Smooth muscle cell (in vitro differentiated cells): ENCODE data around the gene RASGEF1C. TPM values are rescaled to one million over a fixed set of nuclear protein-coding genes. Genes with fewer than 3 reads are reported as not detected.

ENCODE experiments used
- DNase-seq: peaks from one replicate; lab custom pipeline; 2025; ENCODE audit not compliant: unreplicated experiment; lab: John Stamatoyannopoulos, UW
- H2AFZ ChIP-seq: fragments of 200-600 bp; sonication (generic); 2 replicates; pipeline ENCODE4 v1.6.0; 2016; ENCODE audit warnings: antibody characterized with exemption, low read depth, mild to moderate bottlenecking
- H3F3A ChIP-seq: fragments of 200-600 bp; sonication (generic); 2 replicates; pipeline ENCODE4 v1.6.0; 2017; ENCODE audit warnings: antibody characterized with exemption, low read depth
- H3K27ac ChIP-seq: fragments of 200-600 bp; sonication (generic); 2 replicates; pipeline ENCODE4 v1.5.1; 2016; ENCODE audit warnings: low read depth, mild to moderate bottlenecking
- H3K27me3 ChIP-seq: fragments of 200-600 bp; sonication (generic); 2 replicates; pipeline ENCODE4 v1.6.1; 2016; ENCODE audit warnings: low read depth, mild to moderate bottlenecking
- H3K36me3 ChIP-seq: fragments of 200-600 bp; sonication (generic); 2 replicates; pipeline ENCODE4 v1.5.1; 2016; ENCODE audit warnings: low read depth
- H3K4me1 ChIP-seq: fragments of 200-600 bp; sonication (generic); 2 replicates; pipeline ENCODE4 v1.5.1; 2016; ENCODE audit warnings: low read depth
- H3K4me2 ChIP-seq: fragments of 200-600 bp; sonication (generic); 2 replicates; pipeline ENCODE4 v1.6.0; 2016; ENCODE audit warnings: mild to moderate bottlenecking
- H3K4me3 ChIP-seq: fragments of 200-600 bp; sonication (generic); 2 replicates; pipeline ENCODE4 v1.5.1; 2016; ENCODE audit warnings: mild to moderate bottlenecking
- H3K79me2 ChIP-seq: fragments of 200-600 bp; sonication (generic); 2 replicates; pipeline ENCODE4 v1.6.0; 2016; ENCODE audit warnings: low read depth, mild to moderate bottlenecking
- H3K9ac ChIP-seq: fragments of 200-600 bp; sonication (generic); 2 replicates; pipeline ENCODE4 v1.6.0; 2016; ENCODE audit warnings: low read depth
- H3K9me3 ChIP-seq: fragments of 200-600 bp; sonication (generic); replicated peaks from 2 replicates; pipeline ENCODE4 v1.5.1; 2016; ENCODE audit warnings: low read depth
- H4K20me1 ChIP-seq: fragments of 200-600 bp; sonication (generic); 2 replicates; pipeline ENCODE4 v1.6.0; 2016; ENCODE audit warnings: low read depth
- WGBS: methylation state at CpG from one replicate; pipeline ENCODE4 v1.1.7; 2016; ENCODE audit warnings: low lambda C conversion rate; 5-methylcytosine and 5-hydroxymethylcytosine counted together
- polyA plus RNA-seq: library from polyadenylated mRNA; unstranded; fragments of >200 nt; fragmentation: Nextera tagmentation; extraction: Ambion mirVana; gene quantifications from 2 replicates; pipeline ENCODE4 v1.2.1, GENCODE V29; 2016
- total RNA-seq: library from RNA; depleted of rRNA; stranded (reverse); fragments of >200 nt; gene quantifications from 2 replicates; pipeline ENCODE4 v1.2.3, GENCODE V29; 2014
- TF ChIP-seq, protein P1 (sequence below): fragments of 200-600 bp; sonication (generic); IDR thresholded peaks from 2 replicates; pipeline ENCODE4 v1.5.1; 2017; ENCODE audit warnings: borderline replicate concordance, mild to moderate bottlenecking, antibody characterized with exemption; ENCODE audit not compliant: insufficient read depth, poor library complexity, severe bottlenecking

Gene RASGEF1C
- total and polyA plus RNA-seq, 2 experiments from 2014 or later: 0.14 TPM; not detected in 1

GRCh38 chr5:180141068-180141660 is 67.8 kb downstream of the RASGEF1C start:
- no peaks in the 10 kb centered on the region for H3K36me3 ChIP-seq
- H3K9me3 ChIP-seq: no peaks in the 10 kb centered on the region
- WGBS: 87% methylated on average over 14 of the region's 14 CpGs
- no peaks in the 10 kb centered on the region for H4K20me1 ChIP-seq
- TF ChIP-seq, protein P1, sequence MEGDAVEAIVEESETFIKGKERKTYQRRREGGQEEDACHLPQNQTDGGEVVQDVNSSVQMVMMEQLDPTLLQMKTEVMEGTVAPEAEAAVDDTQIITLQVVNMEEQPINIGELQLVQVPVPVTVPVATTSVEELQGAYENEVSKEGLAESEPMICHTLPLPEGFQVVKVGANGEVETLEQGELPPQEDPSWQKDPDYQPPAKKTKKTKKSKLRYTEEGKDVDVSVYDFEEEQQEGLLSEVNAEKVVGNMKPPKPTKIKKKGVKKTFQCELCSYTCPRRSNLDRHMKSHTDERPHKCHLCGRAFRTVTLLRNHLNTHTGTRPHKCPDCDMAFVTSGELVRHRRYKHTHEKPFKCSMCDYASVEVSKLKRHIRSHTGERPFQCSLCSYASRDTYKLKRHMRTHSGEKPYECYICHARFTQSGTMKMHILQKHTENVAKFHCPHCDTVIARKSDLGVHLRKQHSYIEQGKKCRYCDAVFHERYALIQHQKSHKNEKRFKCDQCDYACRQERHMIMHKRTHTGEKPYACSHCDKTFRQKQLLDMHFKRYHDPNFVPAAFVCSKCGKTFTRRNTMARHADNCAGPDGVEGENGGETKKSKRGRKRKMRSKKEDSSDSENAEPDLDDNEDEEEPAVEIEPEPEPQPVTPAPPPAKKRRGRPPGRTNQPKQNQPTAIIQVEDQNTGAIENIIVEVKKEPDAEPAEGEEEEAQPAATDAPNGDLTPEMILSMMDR: no peak
- no peak overlapping the region for H2AFZ ChIP-seq
- H3K79me2 ChIP-seq: no peaks in the 10 kb centered on the region
- H3F3A ChIP-seq: no peaks in the 10 kb centered on the region
- no peaks in the 10 kb centered on the region for H3K4me1 ChIP-seq
- no peak overlapping the region for H3K27ac ChIP-seq
- H3K4me3 ChIP-seq: no peak overlapping the region
- no peaks in the 10 kb centered on the region for H3K27me3 ChIP-seq
- DNase-seq: no peak
- no peak overlapping the region for H3K4me2 ChIP-seq
- no peak overlapping the region for H3K9ac ChIP-seq

- Histone ChIP-seq H3K4me3 (no peak overlapping the region), H2AFZ (no peak overlapping the region), H3K9me3 (no peaks in the 10 kb centered on the region), H4K20me1 (no peaks in the 10 kb centered on the region), H3K79me2 (no peaks in the 10 kb centered on the region), H3K4me1 (no peaks in the 10 kb centered on the region), H3K4me2 (no peak overlapping the region), H3K9ac (no peak overlapping the region), H3K36me3 (no peaks in the 10 kb centered on the region), H3K27me3 (no peaks in the 10 kb centered on the region), H3F3A (no peaks in the 10 kb centered on the region), H3K27ac (no peak overlapping the region)
- DNase-seq: no peak
- TF ChIP-seq, protein P1: no peak
- 68% methylated on average over 9 of the region's 9 CpGs for WGBS
Measured at GRCh38 chr5:180140571-180140970, 68.4 kb downstream of the RASGEF1C start.

DNA sequence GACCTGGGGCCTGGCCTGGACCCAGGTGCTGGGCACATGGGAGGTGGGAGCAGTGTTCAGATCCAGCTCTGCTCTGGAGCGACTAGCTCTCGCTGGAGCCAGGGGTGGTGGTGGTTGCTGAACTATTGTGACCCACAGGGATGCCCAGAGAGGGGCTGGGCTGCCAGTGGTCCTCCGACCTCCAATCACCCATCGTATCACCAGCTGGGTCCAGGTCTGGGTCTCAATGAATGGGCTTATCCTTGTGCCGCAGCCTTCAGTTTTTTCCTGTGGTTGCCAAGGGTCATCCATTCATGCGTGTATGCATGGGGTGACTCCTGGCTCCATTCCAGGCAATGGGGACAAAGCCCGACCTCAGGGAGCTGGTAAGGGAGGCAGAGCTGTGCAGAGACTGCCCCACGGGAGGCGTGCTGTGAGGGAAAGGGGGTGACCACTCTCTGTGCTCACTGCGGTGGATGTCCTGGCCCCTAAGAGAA is 68.9 kb downstream of the RASGEF1C start:
- no peak overlapping the region for H3K4me3 ChIP-seq
- H3K27me3 ChIP-seq: no peaks in the 10 kb centered on the region
- H3K4me1 ChIP-seq: no peaks in the 10 kb centered on the region
- no peak overlapping the region for H3K4me2 ChIP-seq
- H3K27ac ChIP-seq: no peak overlapping the region
- H3K9ac ChIP-seq: no peak overlapping the region
- no peaks in the 10 kb centered on the region for H3K36me3 ChIP-seq
- no peaks in the 10 kb centered on the region for H3K9me3 ChIP-seq
- no peaks in the 10 kb centered on the region for H4K20me1 ChIP-seq
- H2AFZ ChIP-seq: no peak overlapping the region
- H3K79me2 ChIP-seq: no peaks in the 10 kb centered on the region
- DNase-seq: no peak
- TF ChIP-seq, protein P1: no peak
- 78% methylated on average over 10 of the region's 10 CpGs for WGBS
- H3F3A ChIP-seq: no peaks in the 10 kb centered on the region

GRCh38 chr5:180139731-180140055 is 69.3 kb downstream of the RASGEF1C start:
- Histone ChIP-seq H3K4me2 (no peak overlapping the region), H3K9me3 (no peaks in the 10 kb centered on the region), H3K27ac (no peak overlapping the region), H3K9ac (no peak overlapping the region), H3K79me2 (no peaks in the 10 kb centered on the region), H3K27me3 (no peaks in the 10 kb centered on the region), H2AFZ (no peak overlapping the region), H3F3A (no peaks in the 10 kb centered on the region), H3K4me3 (no peak overlapping the region), H3K36me3 (no peaks in the 10 kb centered on the region), H3K4me1 (no peaks in the 10 kb centered on the region), H4K20me1 (no peaks in the 10 kb centered on the region)
- no peak for DNase-seq
- WGBS: 88% methylated on average over 6 of the region's 6 CpGs
- TF ChIP-seq, protein P1: no peak
